Central memory CD8-positive, alpha-beta T cell (primary cell): ENCODE measurements around the gene ASXL2.
"Not testable (repeated sequence)": the region's sequence is repeated elsewhere in the genome, so short reads cannot be mapped to it uniquely, and the experiment has no call there.

ENCODE experiments used
- ATAC-seq: fragments of 150-1000 bp; cut with Tn5 transposase; replicated peaks from 2 replicates; pipeline ENCODE4 v1.10.0; 2022; ENCODE audit warnings: mild to moderate bottlenecking, moderate FRiP score, moderate number of reproducible peaks; ENCODE audit not compliant: poor library complexity, severe bottlenecking; ENCODE audit errors: extremely low read depth
- DNase-seq, 2 donors: peaks; one replicate each; pipeline ENCODE4 v3.0.0; 2021; ENCODE audit warnings: low spot score in 2 of 2
- H3K27ac Mint-ChIP-seq: one replicate; pipeline ENCODE4 v1.8.0; 2022; ENCODE audit warnings: low read depth, mild to moderate bottlenecking, moderate library complexity, mixed read lengths
- H3K27me3 Mint-ChIP-seq: one replicate; pipeline ENCODE4 v1.8.0; 2022; ENCODE audit warnings: mixed read lengths
- H3K36me3 Mint-ChIP-seq: one replicate; pipeline ENCODE4 v1.8.0; 2022; ENCODE audit warnings: mild to moderate bottlenecking, moderate library complexity, mixed read lengths; ENCODE audit not compliant: insufficient read depth
- H3K4me1 Mint-ChIP-seq: one replicate; pipeline ENCODE4 v1.8.0; 2022; ENCODE audit warnings: mixed read lengths
- H3K4me3 Mint-ChIP-seq: one replicate; pipeline ENCODE4 v1.8.0; 2022; ENCODE audit warnings: mild to moderate bottlenecking, moderate library complexity, mixed read lengths
- H3K9me3 Mint-ChIP-seq: one replicate; pipeline ENCODE4 v1.8.0; 2022; ENCODE audit warnings: mixed read lengths

The ASXL2 gene

DNA sequence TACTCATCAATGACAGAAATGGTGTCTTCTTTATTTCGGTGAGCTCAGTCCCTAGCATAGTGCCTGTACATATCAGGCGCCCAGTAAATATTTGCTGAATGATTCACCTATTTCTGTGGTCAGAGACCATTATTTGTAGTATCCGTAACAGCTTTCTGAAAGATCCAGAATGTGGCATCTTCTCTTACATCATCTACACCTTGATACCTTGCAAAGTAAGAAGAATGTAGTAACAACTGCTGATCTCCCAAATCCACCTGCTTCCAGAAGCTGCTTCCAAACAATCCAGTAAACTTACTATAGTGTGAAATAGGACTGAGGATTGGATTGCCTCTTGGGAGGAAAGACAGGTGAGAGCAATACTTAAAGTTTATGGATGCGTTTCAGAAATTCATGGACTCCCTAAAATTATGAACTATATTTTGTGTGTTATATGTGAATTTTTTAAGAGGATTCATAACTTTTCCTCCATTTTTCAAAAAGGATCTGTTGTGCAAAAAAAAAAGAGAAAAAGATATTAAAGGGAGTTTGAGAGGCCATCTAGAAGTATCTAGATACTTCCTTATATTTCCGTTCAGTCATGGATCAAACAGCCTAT is 945 bp upstream of the ASXL2 start:
- DNase-seq (no peak), ATAC-seq (no peak)
- H3K4me1 Mint-ChIP-seq, result peaks cover 35% of the 10 kb centered on the region
- peak overlapping the region; percentile 98 for H3K4me3 Mint-ChIP-seq
- peak overlapping the region; percentile 94 for H3K27ac Mint-ChIP-seq
- no peaks in the 10 kb centered on the region for H3K27me3 Mint-ChIP-seq
- peaks cover 18% of the 10 kb centered on the region for H3K36me3 Mint-ChIP-seq
- H3K9me3 Mint-ChIP-seq, result no peaks in the 10 kb centered on the region

DNA sequence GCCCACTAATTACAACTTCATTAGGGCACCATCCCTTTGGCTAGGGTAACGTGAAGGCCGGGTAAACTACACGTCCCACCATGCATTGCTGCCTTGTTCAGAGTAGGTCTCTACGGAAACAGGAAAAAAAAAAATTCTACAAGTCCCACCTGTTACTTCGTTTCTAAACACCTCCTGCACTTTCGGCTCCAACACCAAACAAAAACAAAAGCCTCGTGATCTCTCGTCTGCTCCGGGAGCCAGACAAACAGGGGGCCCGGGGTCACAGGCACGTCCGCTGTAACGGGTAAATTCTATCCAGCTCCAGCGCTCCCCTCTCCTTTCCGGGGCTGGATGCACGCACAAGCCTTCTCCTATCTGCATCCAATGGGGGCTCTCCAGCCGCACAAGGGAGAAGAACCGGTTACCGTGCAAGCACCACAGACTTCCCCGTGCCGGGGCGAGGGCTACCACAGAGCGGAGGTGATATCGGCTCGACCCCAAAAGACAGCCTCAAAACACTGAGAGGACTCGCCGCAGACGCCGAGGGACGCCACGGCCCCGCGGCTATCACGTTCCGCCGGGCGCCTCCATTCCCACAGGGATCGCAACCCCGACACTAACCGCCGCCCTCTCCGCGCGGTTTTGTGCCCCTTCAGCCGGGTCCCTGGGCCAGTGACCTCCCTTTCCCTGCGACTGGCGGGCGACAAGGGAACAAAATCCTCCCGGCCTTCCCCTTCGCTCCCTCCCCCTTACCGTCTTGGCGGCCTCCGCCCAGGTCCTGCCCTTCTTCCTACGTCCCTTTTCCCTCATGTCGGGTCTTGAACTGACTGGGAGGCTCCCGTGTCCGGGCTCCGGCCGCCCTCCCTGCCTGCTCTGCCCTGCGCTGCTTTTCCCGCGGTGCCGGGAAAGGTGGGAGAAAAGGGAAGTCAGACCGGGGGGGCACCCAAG is 591 bp downstream of the ASXL2 start:
- H3K27ac Mint-ChIP-seq, result peak overlapping the region; percentile 94

DNA sequence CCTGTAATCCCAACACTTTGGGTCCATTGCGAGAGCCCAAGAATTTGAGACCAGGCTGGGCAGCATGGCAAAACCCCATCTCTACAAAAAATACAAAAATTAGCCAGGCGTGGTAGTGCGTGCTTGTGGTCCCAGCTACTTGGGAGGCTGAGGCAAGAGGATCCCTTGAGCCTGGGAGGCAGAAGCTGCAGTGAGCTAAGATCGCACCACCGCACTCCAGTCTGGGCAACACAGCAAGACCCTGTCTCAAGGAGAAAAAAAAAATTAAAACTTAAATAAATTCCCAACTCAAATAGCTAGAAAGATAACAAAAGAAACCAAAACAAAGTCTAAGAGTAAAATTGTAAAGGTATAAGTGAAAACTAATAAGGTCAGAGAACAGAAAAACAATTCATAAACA is 6.2 kb downstream of the ASXL2 start:
- Mint-ChIP-seq H3K36me3 (peaks cover 31% of the 10 kb centered on the region), H3K9me3 (no peaks in the 10 kb centered on the region), H3K27me3 (no peaks in the 10 kb centered on the region), H3K4me1 (peaks cover 34% of the 10 kb centered on the region), H3K27ac (peak overlapping the region; percentile 68), H3K4me3 (no peak overlapping the region)
- no peak for ATAC-seq
- no peak for DNase-seq

More for the DNA sequence above, 591 bp downstream of the ASXL2 start:
- no peaks in the 10 kb centered on the region for H3K27me3 Mint-ChIP-seq
- peak overlapping the region; percentile 98 for H3K4me3 Mint-ChIP-seq
- DNase-seq, result peak; percentile 36 to 54
- peaks cover 22% of the 10 kb centered on the region for H3K36me3 Mint-ChIP-seq
- H3K4me1 Mint-ChIP-seq, result peaks cover 41% of the 10 kb centered on the region
- ATAC-seq, result peak; percentile 49
- no peaks in the 10 kb centered on the region for H3K9me3 Mint-ChIP-seq

DNA sequence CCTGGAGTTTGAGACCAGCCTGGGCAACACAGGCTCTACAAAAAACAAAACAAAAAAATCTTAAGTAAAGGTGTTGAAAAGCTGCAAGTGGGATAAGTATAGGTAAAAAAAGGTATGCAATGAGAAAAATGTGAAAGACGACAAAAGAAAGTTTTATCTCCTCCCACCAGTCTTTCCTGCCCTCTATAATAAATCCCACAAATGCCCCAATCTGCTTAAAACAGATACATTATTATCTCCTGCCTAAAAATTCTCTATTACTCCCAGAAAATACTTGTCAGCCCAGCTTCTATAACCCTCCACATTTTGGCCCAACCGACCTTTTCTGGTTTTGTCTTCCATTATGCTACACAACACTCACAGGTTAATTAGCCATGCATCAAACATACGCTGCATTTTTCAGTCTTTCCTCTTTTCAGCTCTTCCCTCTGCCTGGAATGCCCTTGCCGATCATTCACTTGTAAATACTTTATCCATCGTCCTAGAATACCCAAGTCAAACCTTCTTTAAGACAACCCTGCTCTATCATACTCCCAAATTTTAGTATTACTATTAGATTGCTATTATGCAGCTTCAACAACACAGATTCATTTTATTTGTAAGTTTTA is 10.8 kb downstream of the ASXL2 start:
- Mint-ChIP-seq H3K4me3 (no peak overlapping the region), H3K27me3 (no peaks in the 10 kb centered on the region), H3K4me1 (peaks cover 15% of the 10 kb centered on the region), H3K36me3 (peaks cover 26% of the 10 kb centered on the region), H3K9me3 (no peaks in the 10 kb centered on the region), H3K27ac (no peak overlapping the region)
- DNase-seq, result no peak
- ATAC-seq, result no peak

DNA sequence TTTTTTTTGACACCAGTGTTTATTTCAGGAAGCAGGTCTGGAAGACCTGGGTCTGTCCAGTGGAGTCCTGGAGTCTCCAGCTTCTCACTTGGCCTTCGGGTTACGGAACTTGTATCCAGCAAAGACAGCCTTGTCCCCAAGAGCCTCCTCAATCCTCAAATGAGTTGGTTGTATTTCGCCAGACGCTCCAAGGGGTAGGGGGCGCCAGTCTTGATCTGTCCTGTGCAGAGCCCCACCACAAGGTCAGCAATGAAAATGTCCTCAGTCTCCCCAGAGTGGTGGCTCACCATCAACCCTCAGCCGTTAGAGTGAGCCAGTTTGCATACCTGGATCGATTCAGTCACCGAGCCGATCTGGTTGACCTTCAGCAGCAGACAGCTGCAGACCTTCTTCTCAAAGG is 21.9 kb downstream of the ASXL2 start:
- no peak for ATAC-seq
- Mint-ChIP-seq H3K9me3 (no peaks in the 10 kb centered on the region), H3K4me3 (no peak overlapping the region), H3K27ac (no peak overlapping the region), H3K36me3 (peaks cover 11% of the 10 kb centered on the region), H3K27me3 (no peaks in the 10 kb centered on the region), H3K4me1 (peaks cover 50% of the 10 kb centered on the region)
- DNase-seq, result no peak

DNA sequence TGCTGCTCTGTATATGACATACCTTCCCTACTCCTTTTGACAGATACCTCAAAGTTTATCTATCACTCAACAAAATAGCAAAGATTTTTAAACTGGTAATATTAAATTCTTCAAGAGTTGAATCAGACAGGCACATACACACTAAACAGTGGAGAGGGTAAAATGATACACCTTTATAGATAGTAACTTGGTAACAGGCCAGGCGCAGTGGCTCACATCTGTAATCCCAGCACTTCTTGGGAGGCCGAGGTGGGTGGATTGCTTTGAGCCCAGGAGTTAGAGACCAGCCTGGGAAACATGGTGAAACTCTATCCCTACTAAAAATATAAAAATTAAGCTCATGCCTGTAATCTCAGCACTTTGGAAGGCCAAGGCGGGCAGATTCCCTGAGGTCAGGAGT is 23.2 kb downstream of the ASXL2 start:
- no peak overlapping the region for H3K4me3 Mint-ChIP-seq
- DNase-seq, result no peak

DNA sequence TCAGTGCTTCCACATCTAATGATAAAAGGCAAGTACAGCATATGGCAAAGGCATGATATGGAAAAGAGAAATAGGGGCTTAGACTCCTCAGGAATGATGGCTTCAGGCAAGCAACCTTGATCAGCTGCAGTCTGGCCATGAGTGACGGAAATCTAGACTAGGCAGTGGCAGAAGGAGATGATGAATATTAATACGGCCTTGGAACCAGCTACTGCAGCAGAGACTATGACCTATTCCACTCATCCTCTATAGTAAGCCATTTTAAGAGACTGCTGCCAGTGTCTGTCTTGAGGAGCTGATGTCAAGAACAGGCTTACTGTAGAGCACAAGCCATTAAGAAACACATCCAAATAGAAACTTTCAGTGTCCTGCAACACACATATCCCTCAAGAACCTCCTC is 23.7 kb downstream of the ASXL2 start:
- ATAC-seq (no peak), DNase-seq (no peak)
- no peaks in the 10 kb centered on the region for H3K27me3 Mint-ChIP-seq
- H3K4me3 Mint-ChIP-seq, result no peak overlapping the region
- H3K36me3 Mint-ChIP-seq, result peaks cover 7% of the 10 kb centered on the region
- H3K4me1 Mint-ChIP-seq, result peaks cover 43% of the 10 kb centered on the region
- H3K9me3 Mint-ChIP-seq, result no peaks in the 10 kb centered on the region
- no peak overlapping the region for H3K27ac Mint-ChIP-seq

More for the DNA sequence above, 23.2 kb downstream of the ASXL2 start:
- Mint-ChIP-seq H3K36me3 (peaks cover 7% of the 10 kb centered on the region), H3K27ac (no peak overlapping the region), H3K9me3 (no peaks in the 10 kb centered on the region), H3K27me3 (no peaks in the 10 kb centered on the region), H3K4me1 (peaks cover 44% of the 10 kb centered on the region)
- no peak for ATAC-seq

DNA sequence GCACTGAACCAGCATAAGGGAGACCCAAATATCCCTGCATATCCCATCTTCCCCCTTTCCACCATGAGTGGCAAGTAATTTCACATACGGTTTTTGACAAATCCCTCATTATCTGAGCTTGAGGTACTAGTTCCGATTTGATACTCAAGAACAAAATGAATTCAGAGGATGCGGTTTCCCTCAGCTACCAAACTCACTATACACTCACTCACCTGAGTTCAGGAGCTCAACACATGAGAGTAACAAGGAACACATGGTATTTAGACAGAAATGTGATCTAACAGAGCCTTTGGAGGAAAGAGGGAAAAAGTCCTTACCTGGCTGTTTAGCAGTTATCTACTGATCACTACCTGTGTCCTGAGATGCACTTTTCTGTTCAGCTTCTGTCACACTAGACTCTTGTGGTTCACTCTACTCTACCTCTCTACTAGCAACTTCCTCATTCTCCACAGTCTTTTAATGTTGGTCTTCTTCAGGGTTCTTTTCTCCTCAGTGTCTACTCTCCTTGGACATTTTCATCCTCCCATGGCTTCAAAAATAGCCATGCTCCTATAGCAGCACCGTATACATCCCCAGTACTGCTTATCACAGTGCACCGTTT is 25.1 kb downstream of the ASXL2 start:
- DNase-seq (no peak), ATAC-seq (no peak)
- Mint-ChIP-seq H3K4me1 (peaks cover 39% of the 10 kb centered on the region), H3K9me3 (no peaks in the 10 kb centered on the region), H3K4me3 (no peak overlapping the region), H3K27ac (peak overlapping the region; percentile 32), H3K36me3 (peaks cover 7% of the 10 kb centered on the region), H3K27me3 (no peaks in the 10 kb centered on the region)

DNA sequence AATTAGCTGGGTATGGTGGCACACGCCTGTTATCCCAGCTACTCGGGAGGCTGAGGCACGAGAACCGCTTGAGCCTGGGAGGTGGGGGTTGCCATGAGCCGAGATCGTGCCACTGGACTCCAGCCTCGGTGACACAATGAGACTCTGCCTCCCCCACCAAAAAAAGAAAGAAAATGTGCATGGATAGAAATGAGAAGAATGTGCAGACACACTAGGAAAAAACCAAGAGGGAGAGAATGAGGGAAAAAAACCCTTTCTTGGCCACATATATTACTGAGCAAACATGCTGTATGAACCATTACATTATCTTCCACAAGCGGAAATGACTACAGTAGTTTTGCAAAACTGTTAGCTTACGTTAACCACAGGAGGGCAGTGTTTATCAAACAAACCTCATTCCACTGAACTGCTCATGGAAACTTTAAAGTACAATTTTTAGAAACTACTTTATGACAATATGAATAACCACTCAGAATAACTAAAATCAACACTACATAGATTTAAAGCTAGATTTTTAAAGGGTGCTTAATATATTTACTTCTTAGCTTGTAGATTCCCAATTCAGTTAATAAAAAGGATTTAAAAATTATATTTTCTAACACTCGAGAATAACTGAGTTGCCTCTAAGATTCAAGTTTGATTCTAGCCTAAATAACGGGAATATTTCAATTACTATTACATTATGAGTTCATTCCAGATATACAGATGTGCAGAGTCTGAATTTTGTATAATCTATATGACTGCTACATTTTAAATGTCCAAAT is 26.4 kb downstream of the ASXL2 start:
- Mint-ChIP-seq H3K9me3 (no peaks in the 10 kb centered on the region), H3K27ac (peak overlapping the region; percentile 32), H3K27me3 (no peaks in the 10 kb centered on the region), H3K4me3 (peak overlapping the region; percentile 58), H3K36me3 (peaks cover 7% of the 10 kb centered on the region), H3K4me1 (peaks cover 34% of the 10 kb centered on the region)
- peak in 1 of 2 donors; percentile 37 for DNase-seq
- ATAC-seq, result peak; percentile 98

DNA sequence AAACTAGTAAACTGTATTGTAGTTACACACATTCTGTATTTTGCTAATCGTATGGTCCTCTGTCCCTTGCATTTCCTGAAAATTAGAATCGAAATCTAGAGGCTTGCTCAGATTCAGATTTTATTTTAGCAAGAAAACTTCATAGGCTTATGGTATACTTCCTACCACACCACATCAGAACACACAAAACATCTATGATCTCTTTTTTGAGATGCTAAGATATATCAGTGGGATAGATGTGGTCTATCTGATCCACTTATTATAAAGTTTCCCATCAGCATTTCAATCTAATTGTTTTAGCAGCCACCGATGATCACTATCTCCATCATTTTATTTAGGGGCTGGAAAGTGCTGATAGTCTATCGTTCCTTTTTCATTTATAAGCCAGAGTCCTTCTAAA is 27.9 kb downstream of the ASXL2 start:
- H3K27me3 Mint-ChIP-seq, H3K36me3 Mint-ChIP-seq, H3K9me3 Mint-ChIP-seq, H3K4me3 Mint-ChIP-seq, DNase-seq, ATAC-seq: not testable (repeated sequence)
- Mint-ChIP-seq H3K4me1 (peaks cover 34% of the 10 kb centered on the region), H3K27ac (peak overlapping the region; percentile 38)

DNA sequence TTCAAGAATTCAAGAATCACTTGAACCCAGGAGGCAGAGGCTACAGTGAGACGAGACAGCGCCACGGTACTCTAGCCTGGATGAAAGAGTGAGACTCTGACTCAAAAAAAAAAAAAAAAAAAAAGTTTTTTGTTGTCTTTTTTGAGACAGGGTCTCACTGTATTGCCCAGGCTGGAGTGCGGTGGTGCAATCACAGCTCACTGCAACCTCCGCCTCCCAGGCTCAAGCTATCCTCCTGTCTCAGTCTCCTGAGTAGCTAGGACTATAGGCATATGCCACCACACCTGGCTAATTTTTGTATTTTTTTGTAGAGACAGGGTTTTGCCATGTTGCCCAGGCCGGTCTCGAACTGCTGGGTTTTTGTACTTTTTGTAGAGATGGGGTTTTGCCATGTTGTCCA is 28.9 kb downstream of the ASXL2 start:
- H3K27me3 Mint-ChIP-seq, H3K36me3 Mint-ChIP-seq, H3K9me3 Mint-ChIP-seq, H3K27ac Mint-ChIP-seq, DNase-seq, ATAC-seq, H3K4me3 Mint-ChIP-seq: not testable (repeated sequence)
- peaks cover 28% of the 10 kb centered on the region for H3K4me1 Mint-ChIP-seq
